ENCODE data around the gene NEDD4L.

- TF ChIP-seq CTCF (IDR thresholded peaks at IDR 0.05) (no peak), EZH2phosphoT487 (IDR thresholded peaks at IDR 0.05; ENCODE audit: borderline replicate concordance, low read depth) (no peak), EP300 (IDR thresholded peaks at IDR 0.05; ENCODE audit: borderline replicate concordance in 1 of 2, low read depth in 1 of 2, low read length in 1 of 2) (no peak), RCOR1 (IDR thresholded peaks at IDR 0.05; ENCODE audit: low read length) (no peak), USF1 (IDR thresholded peaks at IDR 0.05; ENCODE audit: borderline replicate concordance, low read depth) (no peak), REST (IDR thresholded peaks at IDR 0.05; ENCODE audit: low read depth, low read length) (no peak), FOXJ3 (CRISPR knock-in tag; IDR thresholded peaks at IDR 0.05) (no peak), YY1 (IDR thresholded peaks at IDR 0.05; ENCODE audit: low read depth) (no peak), FOXM1 (IDR thresholded peaks at IDR 0.05; ENCODE audit: low read depth) (no peak), PBX3 (IDR thresholded peaks at IDR 0.05) (no peak)
These were observed 190.3 kb downstream of the NEDD4L start for GRCh38 chr18:58234359-58234741.

Measured in SK-N-SH (cell line).